Pancreas (tissue), 10 donors: ENCODE data around the gene SHROOM3. TPM values are rescaled to one million over a fixed set of nuclear protein-coding genes. Genes with fewer than 3 reads are reported as not detected.
A peak's percentile ranks its signal among the peaks of the same experiment; 100 is the strongest.

Source experiments
- ATAC-seq, 4 donors: fragments of 200-7000 bp; cut with Tn5 transposase; one replicate each; pipeline versions ENCODE4 v1.8.0 to v1.9.1; 2020; ENCODE audit warnings: mild to moderate bottlenecking in 4 of 4, moderate library complexity in 4 of 4
- DNase-seq, 6 donors: peaks; one replicate each; pipeline ENCODE4 v3.0.0-alpha.2; 2020
- FAIRE-seq: peaks from 2 replicates; lab custom pipeline; 2012; peaks lifted over from hg19 to GRCh38; lab: Jason Lieb, UNC
- H3K27ac ChIP-seq, 4 donors: fragments of 200-600 bp; sonication (generic); 1 replicate in 3 of 4; 2 replicates in 1 of 4; pipeline versions ENCODE4 v1.5.0 to v1.8.0; 2020
- H3K27me3 ChIP-seq, 4 donors: fragments of 200-600 bp; one replicate each; pipeline ENCODE4 v1.8.0; 2021
- H3K36me3 ChIP-seq, 3 donors: fragments of 200-600 bp; sonication (generic) in 1 of 3; one replicate each; pipeline versions ENCODE4 v1.5.0 to v1.8.0; 2020 to 2021
- H3K4me1 ChIP-seq, 3 donors: fragments of 200-600 bp; one replicate each; pipeline ENCODE4 v1.8.0; 2021
- H3K4me3 ChIP-seq, 4 donors: fragments of 200-600 bp; sonication (generic) in 2 of 4; one replicate each; pipeline versions ENCODE4 v1.5.0 to v1.8.0; 2020 to 2021
- H3K9me3 ChIP-seq, 4 donors: fragments of 200-600 bp; one replicate each; pipeline ENCODE4 v1.8.0; 2021
- WGBS, 2 donors: extraction: QIAGEN DNeasy Blood & Tissue Kit; methylation state at CpG; one replicate each; pipeline ENCODE4 v1.1.7; 2013; 5-methylcytosine and 5-hydroxymethylcytosine counted together
- intact Hi-C, 3 donors: fragments of 100-400 bp; cut with DNase I; formaldehyde crosslinking; loops; one replicate each; pipeline versions ENCODE4 v1.11.1 to v1.14.2; 2022
- polyA plus RNA-seq, 2 donors: library from polyadenylated mRNA; stranded (reverse); fragments of 200-250 nt; gene quantifications; one replicate each; pipeline ENCODE4 v1.2.3, GENCODE V29; 2013
- total RNA-seq, 6 donors: library from RNA; stranded (reverse); fragmentation: NEBNext Ultra II Directional in 4 of 6; extraction: Animal tissue kit (Norgen Biotek cat#: 25700) in 4 of 6; gene quantifications; one replicate each; pipeline versions ENCODE4 v1.2.1 to v1.2.4, GENCODE V29; 2021 to 2023
- TF ChIP-seq, protein P1 (sequence below), 4 donors: fragments of 200-600 bp; sonication (generic) in 3 of 4; IDR thresholded peaks; one replicate each; pipeline versions ENCODE4 v1.5.0 to v1.8.0; 2021; ENCODE audit warnings: antibody characterized with exemption in 4 of 4
- donor health status: healthy with polysubstance abuse.
- donor health status: DM: no; HTN: no; CAD: no; lungs with moderate emphysema.
- donor health status: DM: no; HTN: no; CAD: no.
- donor health status: control.
- donor health status: control.
- donor health status: Bipolar disorder and iron deficiency.
- donor health status: DM: yes; HTN: yes; CAD: no.
- donor health status: DM: no; HTN: no; CAD: no.
- donor health status: DM: no; HTN: no; CAD: no.
- donor health status: DM: yes; HTN: yes; CAD: no.

Gene SHROOM3
- total and polyA plus RNA-seq, 8 donors: 6.2 to 43.5 (median 17.1) TPM

- WGBS, 2 donors: 81 to 86% methylated on average over 10 of the region's 10 CpGs
- ATAC-seq (no peak), DNase-seq (no peak), FAIRE-seq (no peak)
- TF ChIP-seq, protein P1, sequence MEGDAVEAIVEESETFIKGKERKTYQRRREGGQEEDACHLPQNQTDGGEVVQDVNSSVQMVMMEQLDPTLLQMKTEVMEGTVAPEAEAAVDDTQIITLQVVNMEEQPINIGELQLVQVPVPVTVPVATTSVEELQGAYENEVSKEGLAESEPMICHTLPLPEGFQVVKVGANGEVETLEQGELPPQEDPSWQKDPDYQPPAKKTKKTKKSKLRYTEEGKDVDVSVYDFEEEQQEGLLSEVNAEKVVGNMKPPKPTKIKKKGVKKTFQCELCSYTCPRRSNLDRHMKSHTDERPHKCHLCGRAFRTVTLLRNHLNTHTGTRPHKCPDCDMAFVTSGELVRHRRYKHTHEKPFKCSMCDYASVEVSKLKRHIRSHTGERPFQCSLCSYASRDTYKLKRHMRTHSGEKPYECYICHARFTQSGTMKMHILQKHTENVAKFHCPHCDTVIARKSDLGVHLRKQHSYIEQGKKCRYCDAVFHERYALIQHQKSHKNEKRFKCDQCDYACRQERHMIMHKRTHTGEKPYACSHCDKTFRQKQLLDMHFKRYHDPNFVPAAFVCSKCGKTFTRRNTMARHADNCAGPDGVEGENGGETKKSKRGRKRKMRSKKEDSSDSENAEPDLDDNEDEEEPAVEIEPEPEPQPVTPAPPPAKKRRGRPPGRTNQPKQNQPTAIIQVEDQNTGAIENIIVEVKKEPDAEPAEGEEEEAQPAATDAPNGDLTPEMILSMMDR (IDR thresholded peaks at IDR 0.05): no peak
- H3K4me1 ChIP-seq: no peaks in the 10 kb centered on the region
- H3K9me3 ChIP-seq: no peaks in the 10 kb centered on the region
- intact Hi-C loops: no loop called here
- no peaks in the 10 kb centered on the region for H3K27me3 ChIP-seq
- H3K36me3 ChIP-seq: no peaks in the 10 kb centered on the region
- no peak overlapping the region for H3K27ac ChIP-seq
- no peak overlapping the region for H3K4me3 ChIP-seq
Measured at GRCh38 chr4:76809594-76810305, 374.7 kb downstream of the SHROOM3 start.

DNA sequence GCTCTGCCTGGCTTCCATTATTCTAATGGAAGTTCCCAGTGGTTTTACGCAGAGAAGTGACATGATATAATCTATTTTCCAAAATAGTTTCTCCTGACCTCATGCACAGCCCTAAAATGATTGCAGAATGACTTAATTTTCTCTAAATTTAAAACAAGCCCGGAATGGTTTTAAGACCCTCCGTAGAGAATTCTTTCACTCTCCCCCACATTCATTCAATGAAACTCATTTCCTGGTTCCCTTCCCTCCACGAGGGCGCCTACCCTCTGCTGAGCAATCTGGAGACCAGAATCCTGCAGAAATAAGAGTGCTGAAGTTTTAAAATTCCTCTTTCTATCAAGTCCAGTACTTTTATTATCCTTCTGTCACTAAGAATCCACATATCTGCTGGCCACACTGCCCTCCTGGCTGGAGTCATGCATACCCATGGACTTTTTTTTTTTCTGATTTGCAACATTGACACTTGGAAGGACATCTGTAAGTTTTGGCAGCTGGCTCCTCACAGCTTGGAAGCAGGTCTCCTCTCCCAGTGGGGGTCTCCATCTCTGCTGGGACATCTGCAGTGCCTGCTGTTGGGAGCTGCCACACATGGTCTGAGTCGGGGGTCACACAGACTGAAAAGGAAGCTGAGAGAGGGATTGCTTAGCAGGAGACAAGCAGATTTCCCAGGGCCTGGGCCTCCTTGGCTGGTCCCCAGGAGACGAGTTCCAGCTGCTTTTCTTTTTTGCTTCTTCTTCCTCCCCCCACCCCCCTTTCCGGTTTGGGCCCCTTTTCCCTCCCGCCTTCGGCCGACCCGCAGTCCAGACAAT is 376.8 kb downstream of the SHROOM3 start:
- no peaks in the 10 kb centered on the region for H3K9me3 ChIP-seq
- no peak overlapping the region for H3K4me3 ChIP-seq
- H3K27me3 ChIP-seq: no peaks in the 10 kb centered on the region
- no peak overlapping the region for H3K27ac ChIP-seq
- no peaks in the 10 kb centered on the region for H3K4me1 ChIP-seq
- intact Hi-C loops: no loop called here
- ATAC-seq (peak in 2 of 4 donors; percentile 27 to 54), FAIRE-seq (no peak), DNase-seq (no peak)
- H3K36me3 ChIP-seq: no peaks in the 10 kb centered on the region
- 73 to 78% methylated on average over 12 of the region's 12 CpGs for WGBS, 2 donors
- TF ChIP-seq, protein P1 (IDR thresholded peaks at IDR 0.05): no peak

- no peak for DNase-seq
- H3K36me3 ChIP-seq: no peaks in the 10 kb centered on the region
- no peaks in the 10 kb centered on the region for H3K9me3 ChIP-seq
- H3K27me3 ChIP-seq: no peaks in the 10 kb centered on the region
- no peak for FAIRE-seq
- TF ChIP-seq, protein P1 (IDR thresholded peaks at IDR 0.05): no peak
- no peaks in the 10 kb centered on the region for H3K4me1 ChIP-seq
- no peak overlapping the region for H3K27ac ChIP-seq
- 92 to 96% methylated on average over 4 of the region's 4 CpGs for WGBS, 2 donors
- no peak overlapping the region for H3K4me3 ChIP-seq
- ATAC-seq: no peak
- intact Hi-C loops: no loop called here
Measured at GRCh38 chr4:76813070-76813469, 378.0 kb downstream of the SHROOM3 start.

GRCh38 chr4:76821641-76822040 is 386.6 kb downstream of the SHROOM3 start:
- H3K4me1 ChIP-seq: no peaks in the 10 kb centered on the region
- 84 to 86% methylated on average over 1 of the region's 1 CpG for WGBS, 2 donors
- FAIRE-seq: no peak
- DNase-seq: no peak
- no peaks in the 10 kb centered on the region for H3K9me3 ChIP-seq
- no peaks in the 10 kb centered on the region for H3K36me3 ChIP-seq
- no peaks in the 10 kb centered on the region for H3K27me3 ChIP-seq
- H3K27ac ChIP-seq: peak overlapping the region in 1 of 4 donors; percentile 5
- TF ChIP-seq, protein P1 (IDR thresholded peaks at IDR 0.05): no peak
- no peak overlapping the region for H3K4me3 ChIP-seq
- no peak for ATAC-seq
- intact Hi-C loops: no loop called here
